Suprapubic skin (tissue), 3 donors: ENCODE data around the gene PFDN2.

Experiments used
- CTCF ChIP-seq, 2 donors: fragments of 200-600 bp in 1 of 2; fragments of 450-650 bp in 1 of 2; sonication (generic) in 1 of 2; IDR thresholded peaks; one replicate each; pipeline ENCODE4 v1.5.1; 2016 to 2019; ENCODE audit warnings: antibody characterized with exemption in 2 of 2, mild to moderate bottlenecking in 1 of 2, moderate library complexity in 1 of 2
- POLR2A ChIP-seq, 2 donors: fragments of 450-650 bp; IDR thresholded peaks; one replicate each; pipeline ENCODE4 v1.6.1; 2017; ENCODE audit warnings: antibody characterized with exemption in 2 of 2, mild to moderate bottlenecking in 2 of 2, moderate library complexity in 2 of 2

GRCh38 chr1:161130266-161130665, 12.4 kb upstream of the PFDN2 start:
- TF ChIP-seq CTCF (IDR thresholded peaks at IDR 0.05) (no peak), POLR2A (IDR thresholded peaks at IDR 0.05) (no peak)
